MG63 (cell line): ENCODE results near the gene ITGB2. TPM values are rescaled to one million over a fixed set of nuclear protein-coding genes. Genes with fewer than 3 reads are reported as not detected.
A peak's percentile ranks its signal among the peaks of the same experiment; 100 is the strongest.

Experiments
- DNase-seq: peaks from one replicate; pipeline ENCODE4 v3.0.0-alpha.2; 2020
- H3K27me3 ChIP-seq: fragments of 250-450 bp; sonication (Bioruptor Pico); 2 replicates; pipeline ENCODE4 v1.5.1; 2020; ENCODE audit warnings: mild to moderate bottlenecking, moderate library complexity
- H3K36me3 ChIP-seq: fragments of 250-450 bp; sonication (Bioruptor Pico); 2 replicates; pipeline ENCODE4 v1.5.1; 2020; ENCODE audit warnings: mild to moderate bottlenecking, moderate library complexity
- H3K4me3 ChIP-seq: fragments of 250-450 bp; sonication (Bioruptor Pico); 2 replicates; pipeline ENCODE4 v1.5.1; 2020; ENCODE audit warnings: mild to moderate bottlenecking, moderate library complexity
- H3K9me3 ChIP-seq: fragments of 250-450 bp; sonication (Bioruptor Pico); 2 replicates; pipeline ENCODE4 v1.5.1; 2020; ENCODE audit warnings: mild to moderate bottlenecking, moderate library complexity
- total RNA-seq: library from RNA; depleted of rRNA; stranded (reverse); fragments of >200 nt; shearing (Covaris generic); gene quantifications from 2 replicates; pipeline ENCODE4 v1.2.3, GENCODE V29; 2014; ENCODE audit warnings: low replicate concordance

ITGB2 gene
- total RNA-seq, 1 experiment from 2014 or later, result 12.9 TPM

- H3K9me3 ChIP-seq, result no peaks in the 10 kb centered on the region
- H3K36me3 ChIP-seq, result peaks cover 7% of the 10 kb centered on the region; the same call in 1 of the 2 replicates
- H3K4me3 ChIP-seq, result peak overlapping the region; percentile 70
- H3K27me3 ChIP-seq, result no peaks in the 10 kb centered on the region
- no peak for DNase-seq
Observed at GRCh38 chr21:44875316-44875700, 45.4 kb downstream of the ITGB2 start.

- H3K4me3 ChIP-seq, result peak overlapping the region; percentile 70
- peaks cover 7% of the 10 kb centered on the region; the same call in 1 of the 2 replicates for H3K36me3 ChIP-seq
- peak; percentile 81 for DNase-seq
- H3K9me3 ChIP-seq, result no peaks in the 10 kb centered on the region
- H3K27me3 ChIP-seq, result no peaks in the 10 kb centered on the region
Observed at GRCh38 chr21:44874497-44875315, 46.0 kb downstream of the ITGB2 start.

- Histone ChIP-seq H3K9me3 (no peaks in the 10 kb centered on the region), H3K27me3 (no peaks in the 10 kb centered on the region), H3K4me3 (peak overlapping the region; percentile 70), H3K36me3 (peaks cover 7% of the 10 kb centered on the region; the same call in 1 of the 2 replicates)
- DNase-seq, result no peak
Observed at GRCh38 chr21:44874240-44874496, 46.5 kb downstream of the ITGB2 start.

GRCh38 chr21:44873356-44874239, 47.1 kb downstream of the ITGB2 start, which contains the start of gene PTTG1IP:
TSS of gene PTTG1IP (minus strand) at chr21:44873690. CDS start at chr21:44873616, 74 bp downstream.
- Histone ChIP-seq H3K9me3 (no peaks in the 10 kb centered on the region), H3K36me3 (peaks cover 12% of the 10 kb centered on the region; the same call in 1 of the 2 replicates), H3K4me3 (peak within 1 kb of the TSS; percentile 70), H3K27me3 (no peaks in the 10 kb centered on the region)
- DNase-seq, result peak; percentile 98

- peaks cover 18% of the 10 kb centered on the region for H3K36me3 ChIP-seq
- H3K4me3 ChIP-seq, result peak overlapping the region; percentile 70
- H3K27me3 ChIP-seq, result no peaks in the 10 kb centered on the region
- H3K9me3 ChIP-seq, result no peaks in the 10 kb centered on the region
- peak; percentile 52 for DNase-seq
Observed at GRCh38 chr21:44872649-44873355, 47.9 kb downstream of the ITGB2 start.

- peaks cover 23% of the 10 kb centered on the region for H3K36me3 ChIP-seq
- no peaks in the 10 kb centered on the region for H3K9me3 ChIP-seq
- H3K27me3 ChIP-seq, result no peaks in the 10 kb centered on the region
- no peak for DNase-seq
- H3K4me3 ChIP-seq, result peak overlapping the region; percentile 70
Observed at GRCh38 chr21:44872323-44872648, 48.4 kb downstream of the ITGB2 start.

- Histone ChIP-seq H3K4me3 (peak overlapping the region; percentile 70), H3K9me3 (no peaks in the 10 kb centered on the region), H3K27me3 (no peaks in the 10 kb centered on the region), H3K36me3 (peaks cover 29% of the 10 kb centered on the region)
- peak; percentile 75 for DNase-seq
Observed at GRCh38 chr21:44871576-44872269, 49.0 kb downstream of the ITGB2 start.

GRCh38 chr21:44870748-44871495, 49.8 kb downstream of the ITGB2 start:
- Histone ChIP-seq H3K36me3 (peaks cover 31% of the 10 kb centered on the region), H3K4me3 (peak overlapping the region; percentile 70), H3K9me3 (no peaks in the 10 kb centered on the region), H3K27me3 (no peaks in the 10 kb centered on the region)
- peak; percentile 23 for DNase-seq

GRCh38 chr21:44869781-44870747, 50.6 kb downstream of the ITGB2 start:
- Histone ChIP-seq H3K27me3 (no peaks in the 10 kb centered on the region), H3K9me3 (no peaks in the 10 kb centered on the region), H3K4me3 (peak overlapping the region; percentile 26), H3K36me3 (peaks cover 40% of the 10 kb centered on the region)
- peak; percentile 96 for DNase-seq

- H3K27me3 ChIP-seq, result no peaks in the 10 kb centered on the region
- H3K4me3 ChIP-seq, result no peak overlapping the region
- peaks cover 53% of the 10 kb centered on the region for H3K36me3 ChIP-seq
- no peaks in the 10 kb centered on the region for H3K9me3 ChIP-seq
- DNase-seq, result no peak
Observed at GRCh38 chr21:44868707-44869106, 52.0 kb downstream of the ITGB2 start.

GRCh38 chr21:44867999-44868700, 52.5 kb downstream of the ITGB2 start:
- Histone ChIP-seq H3K4me3 (no peak overlapping the region), H3K9me3 (no peaks in the 10 kb centered on the region), H3K27me3 (no peaks in the 10 kb centered on the region), H3K36me3 (peaks cover 59% of the 10 kb centered on the region)
- DNase-seq, result no peak

GRCh38 chr21:44867464-44867863, 53.2 kb downstream of the ITGB2 start:
- Histone ChIP-seq H3K27me3 (no peaks in the 10 kb centered on the region), H3K4me3 (no peak overlapping the region), H3K9me3 (no peaks in the 10 kb centered on the region), H3K36me3 (peaks cover 60% of the 10 kb centered on the region)
- DNase-seq, result no peak

- no peaks in the 10 kb centered on the region for H3K9me3 ChIP-seq
- H3K36me3 ChIP-seq, result peaks cover 59% of the 10 kb centered on the region
- DNase-seq, result peak; percentile 39
- no peaks in the 10 kb centered on the region for H3K27me3 ChIP-seq
- H3K4me3 ChIP-seq, result no peak overlapping the region
Observed at GRCh38 chr21:44866780-44867179, 53.9 kb downstream of the ITGB2 start.

- H3K9me3 ChIP-seq, result no peaks in the 10 kb centered on the region
- no peaks in the 10 kb centered on the region for H3K27me3 ChIP-seq
- no peak overlapping the region for H3K4me3 ChIP-seq
- DNase-seq, result no peak
- H3K36me3 ChIP-seq, result peaks cover 67% of the 10 kb centered on the region
Observed at GRCh38 chr21:44865561-44866280, 55.0 kb downstream of the ITGB2 start.
